ENCODE results near the gene FAR2. TPM values are rescaled to one million over a fixed set of nuclear protein-coding genes. Genes with fewer than 3 reads are reported as not detected.

Gene FAR2
- total and polyA plus RNA-seq, 12 donors = 1.4 to 6.7 (median 2.6) TPM

DNA sequence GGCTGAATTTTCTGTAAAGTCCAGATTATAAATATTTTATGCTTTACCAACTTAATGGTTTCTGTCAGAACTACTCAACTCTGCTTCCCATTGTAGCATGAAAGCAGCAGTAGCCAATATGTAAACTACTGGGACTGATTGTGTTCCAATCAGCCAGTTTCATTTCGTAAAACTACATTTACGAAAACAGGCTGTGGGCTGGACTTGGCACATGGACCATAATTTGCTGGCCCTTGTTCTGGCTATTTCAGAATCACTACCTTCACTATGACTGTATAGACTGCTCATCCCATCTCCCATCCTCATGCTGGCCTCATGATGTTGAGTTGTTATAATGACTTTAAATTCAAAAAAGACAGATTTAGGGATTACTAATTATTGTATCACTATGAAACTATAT is 38.7 kb downstream of the FAR2 start:
- intact Hi-C loops (cut with DNase I) = no loop called here
- WGBS, 2 donors = 36 to 48% methylated on average over 2 of the region's 2 CpGs
- Histone ChIP-seq H3K27ac (no peak overlapping the region), H3K36me3 (no peaks in the 10 kb centered on the region), H3K9me3 (no peaks in the 10 kb centered on the region), H3K27me3 (no peaks in the 10 kb centered on the region), H3K4me3 (no peak overlapping the region), H3K4me1 (no peaks in the 10 kb centered on the region)
- no peak for TF ChIP-seq CTCF (IDR thresholded peaks at IDR 0.05)
- peak in 1 of 8 donors; percentile 35 for ATAC-seq
- DNase-seq = no peak

GRCh38 chr12:29191267-29191850 is 42.3 kb downstream of the FAR2 start:
- Histone ChIP-seq H3K27ac (no peak overlapping the region), H3K9me3 (no peaks in the 10 kb centered on the region), H3K36me3 (no peaks in the 10 kb centered on the region), H3K27me3 (no peaks in the 10 kb centered on the region), H3K4me3 (no peak overlapping the region), H3K4me1 (no peaks in the 10 kb centered on the region)
- ATAC-seq = peak in 1 of 8 donors; percentile 58
- no peak for DNase-seq
- intact Hi-C loops (cut with DNase I) = no loop called here
- TF ChIP-seq CTCF (IDR thresholded peaks at IDR 0.05) = no peak
- WGBS, 2 donors = 86 to 90% methylated on average over 6 of the region's 6 CpGs

DNA sequence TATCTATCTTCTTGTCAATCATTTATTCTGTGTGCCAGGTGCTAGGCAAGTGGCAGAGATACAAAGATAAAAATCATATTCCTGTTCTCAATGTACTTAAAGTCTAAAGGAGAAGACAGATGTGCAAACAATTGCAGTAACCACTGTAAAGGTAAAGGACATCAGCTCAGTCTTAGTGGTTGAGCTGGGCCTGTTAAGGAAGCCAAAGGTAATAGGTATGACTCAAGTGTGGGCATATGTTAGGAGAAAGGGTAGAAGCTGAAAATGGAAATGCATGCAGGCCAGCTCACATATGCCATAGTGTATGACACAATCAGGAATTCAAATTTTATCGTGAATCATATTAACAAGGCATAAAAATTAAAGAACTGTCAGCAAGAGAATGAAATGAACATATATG is 49.8 kb downstream of the FAR2 start:
- no peaks in the 10 kb centered on the region for H3K36me3 ChIP-seq
- H3K4me3 ChIP-seq = no peak overlapping the region
- intact Hi-C loops (cut with DNase I) = no loop called here
- H3K27me3 ChIP-seq = no peaks in the 10 kb centered on the region
- WGBS, 2 donors = 95 to 100% methylated on average over 1 of the region's 1 CpG
- H3K27ac ChIP-seq = no peak overlapping the region
- ATAC-seq = no peak
- DNase-seq = no peak
- TF ChIP-seq CTCF (IDR thresholded peaks at IDR 0.05) = no peak
- H3K9me3 ChIP-seq = no peaks in the 10 kb centered on the region
- no peaks in the 10 kb centered on the region for H3K4me1 ChIP-seq

GRCh38 chr12:29200586-29200985 is 51.5 kb downstream of the FAR2 start:
- no peak for TF ChIP-seq CTCF (IDR thresholded peaks at IDR 0.05)
- H3K4me3 ChIP-seq = no peak overlapping the region
- no peak overlapping the region for H3K27ac ChIP-seq
- H3K27me3 ChIP-seq = no peaks in the 10 kb centered on the region
- WGBS, 2 donors = 52 to 59% methylated on average over 5 of the region's 5 CpGs
- no peaks in the 10 kb centered on the region for H3K4me1 ChIP-seq
- intact Hi-C loops (cut with DNase I) = loop anchor here in 1 of 10 donors (5.0 kb wide), 1 partner anchor 1078 kb away; no protein-coding TSS in a partner anchor
- DNase-seq (no peak), ATAC-seq (no peak)
- no peaks in the 10 kb centered on the region for H3K36me3 ChIP-seq
- H3K9me3 ChIP-seq = no peaks in the 10 kb centered on the region
